ENCODE measurements around the gene UBXN2A.
"Not testable (repeated sequence)": the region's sequence is repeated elsewhere in the genome, so short reads cannot be mapped to it uniquely, and the experiment has no call there.

Gene UBXN2A

GRCh38 chr2:23941644-23942043, 1.4 kb downstream of the UBXN2A start:
- DNase-seq = no peak

GRCh38 chr2:23943666-23944065, 3.4 kb downstream of the UBXN2A start:
- DNase-seq = no peak

- no peak for DNase-seq
These were observed 4.3 kb downstream of the UBXN2A start for GRCh38 chr2:23944527-23944926.

GRCh38 chr2:23944976-23945375, 4.7 kb downstream of the UBXN2A start:
- no peak for DNase-seq

GRCh38 chr2:23947350-23947749, 7.1 kb downstream of the UBXN2A start:
- DNase-seq = no peak

- not testable (repeated sequence) for DNase-seq
These were observed 12.3 kb downstream of the UBXN2A start for GRCh38 chr2:23952558-23952957.

GRCh38 chr2:23953625-23954024, 13.4 kb downstream of the UBXN2A start:
- DNase-seq = no peak

GRCh38 chr2:23954325-23955014, 14.2 kb downstream of the UBXN2A start:
- DNase-seq = no peak

GRCh38 chr2:23967846-23968245, 27.6 kb downstream of the UBXN2A start:
- no peak for DNase-seq

GRCh38 chr2:23976883-23977282, 36.6 kb downstream of the UBXN2A start:
- DNase-seq = no peak

- peak in 1 of 5 donors; percentile 7 for DNase-seq
These were observed 48.1 kb downstream of the UBXN2A start for GRCh38 chr2:23988371-23988770.

- no peak for DNase-seq
These were observed 52.7 kb downstream of the UBXN2A start for GRCh38 chr2:23992931-23993330.

- no peak for DNase-seq
These were observed 53.5 kb downstream of the UBXN2A start for GRCh38 chr2:23993736-23994269.

- no peak for DNase-seq
These were observed 54.3 kb downstream of the UBXN2A start for GRCh38 chr2:23994567-23994966.

GRCh38 chr2:24007693-24008092, 67.4 kb downstream of the UBXN2A start:
- no peak for DNase-seq

- DNase-seq = no peak
These were observed 68.6 kb downstream of the UBXN2A start for GRCh38 chr2:24008672-24009366.

- no peak for DNase-seq
These were observed 69.1 kb downstream of the UBXN2A start for GRCh38 chr2:24009367-24009679.

- DNase-seq = no peak
These were observed 69.6 kb downstream of the UBXN2A start, which contains the start of gene MFSD2B for GRCh38 chr2:24009680-24010476. Gene MFSD2B (plus strand): TSS chr2:24010085. CDS start chr2:24010097, 12 bp downstream.

- DNase-seq = no peak
These were observed 70.4 kb downstream of the UBXN2A start for GRCh38 chr2:24010477-24011249.

- no peak for DNase-seq
These were observed 71.2 kb downstream of the UBXN2A start for GRCh38 chr2:24011250-24012104.

- no peak for DNase-seq
These were observed 72.4 kb downstream of the UBXN2A start for GRCh38 chr2:24012521-24013188.

Data from T-helper 1 cell (primary cell).